Coronary artery (tissue), 2 donors: ENCODE measurements around the gene OR52E8.

Experiments
- DNase-seq: peaks from one replicate; pipeline ENCODE4 v3.0.0-alpha.2; 2017; ENCODE audit warnings: low spot score
- H3K27ac ChIP-seq, 2 donors: fragments of 200-600 bp; sonication (generic); one replicate each; pipeline ENCODE4 v1.5.1; 2016 to 2019
- H3K4me3 ChIP-seq: fragments of 200-600 bp; sonication (generic); 2 replicates; pipeline ENCODE4 v1.5.1; 2016; ENCODE audit warnings: mild to moderate bottlenecking, moderate library complexity
- CTCF ChIP-seq: fragments of 200-600 bp; sonication (generic); IDR thresholded peaks from one replicate; pipeline ENCODE4 v1.5.1; 2019; ENCODE audit warnings: antibody characterized with exemption

OR52E8 gene

GRCh38 chr11:5837695-5838094, 19.8 kb downstream of the OR52E8 start:
- H3K4me3 ChIP-seq: no peak overlapping the region
- H3K27ac ChIP-seq: no peak overlapping the region
- DNase-seq: no peak
- TF ChIP-seq CTCF: no peak

DNA sequence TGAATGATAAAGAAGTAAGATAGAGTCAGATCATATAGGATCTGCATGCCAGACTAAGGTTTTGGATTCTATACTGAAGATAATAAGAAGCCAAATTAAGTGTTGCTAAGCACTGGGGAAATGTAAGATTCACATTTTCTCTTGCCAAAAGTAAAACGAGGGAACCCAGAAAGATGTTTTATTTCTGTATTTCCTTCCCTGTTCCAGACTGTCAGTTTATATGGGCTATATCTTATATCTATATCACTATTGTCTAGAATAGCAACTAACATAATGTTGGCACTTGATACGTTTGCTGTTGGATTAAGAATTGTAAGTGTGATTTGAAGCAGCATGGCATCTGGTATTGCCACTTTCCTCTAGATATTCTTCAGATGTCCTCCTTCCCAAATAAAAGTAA, 24.0 kb downstream of the OR52E8 start:
- H3K27ac ChIP-seq: no peak overlapping the region
- H3K4me3 ChIP-seq: no peak overlapping the region
- no peak for DNase-seq
- TF ChIP-seq CTCF: no peak

- no peak overlapping the region for H3K27ac ChIP-seq
- no peak for TF ChIP-seq CTCF
- DNase-seq: no peak
- H3K4me3 ChIP-seq: no peak overlapping the region
These were observed 26.2 kb downstream of the OR52E8 start for GRCh38 chr11:5831196-5831829.

DNA sequence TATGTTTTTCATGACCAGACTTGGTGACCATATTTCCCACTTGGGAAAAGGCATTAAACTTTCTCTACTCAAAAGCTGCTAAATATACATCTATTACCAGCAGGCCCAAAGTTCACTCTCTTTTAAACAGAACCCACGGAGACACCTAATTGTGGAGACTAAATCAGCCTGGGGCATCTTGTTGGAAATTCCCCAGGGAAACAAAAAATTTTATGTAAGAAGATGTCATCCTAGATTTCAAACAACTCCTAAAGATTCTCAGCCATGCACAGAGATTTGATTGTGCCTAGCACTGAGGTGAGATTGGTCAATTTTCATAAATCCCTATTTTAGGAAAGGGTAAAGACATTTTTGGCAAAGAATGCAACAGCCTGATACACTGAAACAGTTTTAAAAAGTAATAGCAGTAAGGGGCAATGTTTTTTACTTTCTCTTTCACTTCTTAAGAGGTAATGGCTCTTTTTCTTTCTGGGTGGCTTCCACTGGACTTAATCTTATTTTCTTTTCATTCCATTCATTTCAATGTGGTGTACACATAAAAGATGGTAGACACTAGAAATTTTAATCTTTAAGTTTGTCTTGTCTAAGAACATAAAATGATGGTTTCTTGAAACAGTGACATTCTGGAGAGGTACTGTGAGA, 39.1 kb downstream of the OR52E8 start:
- no peak overlapping the region for H3K27ac ChIP-seq
- H3K4me3 ChIP-seq: no peak overlapping the region
- DNase-seq: no peak
- TF ChIP-seq CTCF: no peak

- Histone ChIP-seq H3K4me3 (no peak overlapping the region), H3K27ac (no peak overlapping the region)
- DNase-seq: no peak
- no peak for TF ChIP-seq CTCF
These were observed 42.0 kb downstream of the OR52E8 start for GRCh38 chr11:5815534-5815933.

GRCh38 chr11:5809905-5810795, 47.3 kb downstream of the OR52E8 start:
- H3K27ac ChIP-seq: no peak overlapping the region
- H3K4me3 ChIP-seq: no peak overlapping the region
- no peak for DNase-seq
- TF ChIP-seq CTCF: no peak
